ENCODE measurements around the gene USP15. TPM values are rescaled to one million over a fixed set of nuclear protein-coding genes. Genes with fewer than 3 reads are reported as not detected.
"Not testable (repeated sequence)": the region's sequence is repeated elsewhere in the genome, so short reads cannot be mapped to it uniquely, and the experiment has no call there.

Gene USP15
- total RNA-seq, 1 experiment from 2014 or later = 25.8 TPM

- CTCF ChIA-PET; BruUV-seq (replicated peaks): not testable (repeated sequence)
Measured at GRCh38 chr12:62344731-62345556, 84.7 kb downstream of the USP15 start.

GRCh38 chr12:62345667-62346066 lies 85.5 kb downstream of the USP15 start:
- Histone ChIP-seq H3K9me3 (ENCODE audit: insufficient read depth, low read depth) (no peaks in the 10 kb centered on the region), H3K27ac (no peak overlapping the region), H3K4me1 (replicated peaks; ENCODE audit: insufficient read depth) (no peaks in the 10 kb centered on the region), H3K9me2 (ENCODE audit: insufficient read depth) (no peaks in the 10 kb centered on the region), H3K27me3 (ENCODE audit: insufficient read depth, low read depth) (no peaks in the 10 kb centered on the region), H3K4me3 (no peak overlapping the region), H3K79me2 (ENCODE audit: low read depth) (no peaks in the 10 kb centered on the region), H4K20me1 (ENCODE audit: insufficient read depth) (no peaks in the 10 kb centered on the region; the same call in 1 of the 2 replicates), H2AFZ (no peak overlapping the region), H3K36me3 (ENCODE audit: low read depth) (0 out of 2 replicates have a peak, but pooled peaks cover 5% of the 10 kb centered on the region), H3K4me2 (no peak overlapping the region), H3F3A (ENCODE audit: insufficient read depth, low read depth) (no peaks in the 10 kb centered on the region)
- ChIA-PET POLR2A (ENCODE audit: unreplicated experiment) (no interaction called here), CTCF (no interaction called here)
- intact Hi-C loops (cut with micrococcal nuclease; ENCODE audit: unreplicated experiment) = no loop called here
- no TSS peak for BruUV-seq (replicated peaks)
- no peak for TF ChIP-seq EZH2 (IDR thresholded peaks at IDR 0.05; ENCODE audit: low read depth)
- TF ChIP-seq CTCF (conservative IDR thresholded peaks at IDR 0.05) = no peak
- no peak for DNase-seq

More at GRCh38 chr12:62344731-62345556, 84.7 kb downstream of the USP15 start:
- DNase-seq; H3K27ac ChIP-seq; H3K4me1 ChIP-seq (replicated peaks; ENCODE audit: insufficient read depth); H4K20me1 ChIP-seq (ENCODE audit: insufficient read depth); H3K4me2 ChIP-seq; H3F3A ChIP-seq (ENCODE audit: insufficient read depth, low read depth); H3K36me3 ChIP-seq (ENCODE audit: low read depth); H3K9me3 ChIP-seq (ENCODE audit: insufficient read depth, low read depth); H3K9me2 ChIP-seq (ENCODE audit: insufficient read depth); POLR2A ChIA-PET (ENCODE audit: unreplicated experiment); intact Hi-C loops (cut with micrococcal nuclease; ENCODE audit: unreplicated experiment); H3K79me2 ChIP-seq (ENCODE audit: low read depth); H2AFZ ChIP-seq; H3K4me3 ChIP-seq; H3K27me3 ChIP-seq (ENCODE audit: insufficient read depth, low read depth): not testable (repeated sequence)

GRCh38 chr12:62346817-62347216 lies 86.6 kb downstream of the USP15 start:
- Histone ChIP-seq H3K9me3 (ENCODE audit: insufficient read depth, low read depth) (no peaks in the 10 kb centered on the region), H3K4me1 (replicated peaks; ENCODE audit: insufficient read depth) (no peaks in the 10 kb centered on the region), H3K4me2 (no peak overlapping the region), H3K36me3 (ENCODE audit: low read depth) (0 out of 2 replicates have a peak, but pooled peaks cover 5% of the 10 kb centered on the region), H3K9me2 (ENCODE audit: insufficient read depth) (no peaks in the 10 kb centered on the region), H3K27me3 (ENCODE audit: insufficient read depth, low read depth) (no peaks in the 10 kb centered on the region), H4K20me1 (ENCODE audit: insufficient read depth) (no peaks in the 10 kb centered on the region; the same call in 1 of the 2 replicates), H3K27ac (no peak overlapping the region), H3K79me2 (ENCODE audit: low read depth) (no peaks in the 10 kb centered on the region), H3F3A (ENCODE audit: insufficient read depth, low read depth) (no peaks in the 10 kb centered on the region), H2AFZ (no peak overlapping the region), H3K4me3 (no peak overlapping the region)
- POLR2A ChIA-PET (ENCODE audit: unreplicated experiment) = no interaction called here
- intact Hi-C loops (cut with micrococcal nuclease; ENCODE audit: unreplicated experiment) = no loop called here
- TF ChIP-seq EZH2 (IDR thresholded peaks at IDR 0.05; ENCODE audit: low read depth) (no peak), CTCF (conservative IDR thresholded peaks at IDR 0.05) (no peak)
- DNase-seq = no peak
- BruUV-seq (replicated peaks) = no TSS peak
- CTCF ChIA-PET = no interaction called here

All from PC-9 (cell line).